ENCODE data around the gene LIN9. TPM values are rescaled to one million over a fixed set of nuclear protein-coding genes. Genes with fewer than 3 reads are reported as not detected.

The LIN9 gene
- total and polyA plus RNA-seq, 10 of the 15 experiments (the other 5 are each of a cell fraction or from before 2014, with no cell fraction given): 5.9 to 13.5 (median 8.3) TPM

GRCh38 chr1:226342656-226343055 is 33.7 kb upstream of the LIN9 start:
- ChIA-PET POLR2A (no interaction called here), RAD21 (ENCODE audit: unreplicated experiment) (no interaction called here), SMC1A (ENCODE audit: uncharacterized antibody, unreplicated experiment) (no interaction called here), CTCF (no interaction called here)
- no peak for TF ChIP-seq RAD21 (IDR thresholded peaks at IDR 0.05; ENCODE audit: insufficient read depth, low read depth, low read length)
- TF ChIP-seq REST (IDR thresholded peaks at IDR 0.05; ENCODE audit: low read depth, low read length): no peak
- no peak for TF ChIP-seq SRF (IDR thresholded peaks at IDR 0.05; ENCODE audit: low read depth in 2 of 2, low read length in 2 of 2)
- no peak for TF ChIP-seq EZH2 (IDR thresholded peaks at IDR 0.05; ENCODE audit: borderline replicate concordance, control insufficient read depth, low read depth, low read length)
- TF ChIP-seq TCF12 (IDR thresholded peaks at IDR 0.05; ENCODE audit: low read depth, low read length): no peak
- no peak for TF ChIP-seq NBN (IDR thresholded peaks at IDR 0.05)
- no peak for TF ChIP-seq EP300 (IDR thresholded peaks at IDR 0.05; ENCODE audit: borderline replicate concordance in 1 of 2, control insufficient read depth in 1 of 2, low read depth in 2 of 2, low read length in 2 of 2)
- no peak for TF ChIP-seq ATF2 (IDR thresholded peaks at IDR 0.05; ENCODE audit: low read length)
- TF ChIP-seq ZNF687 (IDR thresholded peaks at IDR 0.05): no peak
- no peak for TF ChIP-seq IKZF2 (IDR thresholded peaks at IDR 0.05)
- no peak overlapping the region for H3K27ac ChIP-seq (ENCODE audit: control insufficient read depth, insufficient read depth)
- no peak overlapping the region for H2AFZ ChIP-seq (ENCODE audit: control insufficient read depth, low read depth, low read length)
- H3K27me3 ChIP-seq (replicated peaks in 1 of 2; ENCODE audit: control insufficient read depth in 2 of 2, insufficient read depth in 2 of 2, low read length in 1 of 2): no peaks in the 10 kb centered on the region
- ATAC-seq (no peak), DNase-seq (ENCODE audit: low read depth, low spot score) (no peak), FAIRE-seq (no peak)
- H3K79me2 ChIP-seq (ENCODE audit: control insufficient read depth, insufficient read depth, low read length): no peaks in the 10 kb centered on the region
- in situ Hi-C loops (cut with MboI): no loop called here
- H3K9ac ChIP-seq (ENCODE audit: control insufficient read depth, insufficient read depth, low read length): no peak overlapping the region
- 91% methylated on average over 1 of the region's 2 CpGs for WGBS (ENCODE audit: insufficient coverage, insufficient replicate concordance, low lambda C conversion rate, missing lambda C conversion rate)
- no peaks in the 10 kb centered on the region for H4K20me1 ChIP-seq (ENCODE audit: control insufficient read depth, insufficient read depth)
- no TSS peak for BruUV-seq (replicated peaks)
- H3K9me3 ChIP-seq (replicated peaks; ENCODE audit: control insufficient read depth, insufficient read depth, low read length): peaks cover 2% of the 10 kb centered on the region; the same call in 2 of the 3 replicates
- H3K4me3 ChIP-seq: no peak overlapping the region
- peaks cover 5% of the 10 kb centered on the region for H3K4me1 ChIP-seq (ENCODE audit: control insufficient read depth, insufficient read depth, low read length)
- H3K4me2 ChIP-seq (ENCODE audit: control insufficient read depth, insufficient read depth): no peak overlapping the region
- intact Hi-C loops (cut with micrococcal nuclease; ENCODE audit: unreplicated experiment): no loop called here
- H3K36me3 ChIP-seq (ENCODE audit: control insufficient read depth in 2 of 2, insufficient read depth in 2 of 2, low read length in 1 of 2): no peaks in the 10 kb centered on the region

All from GM12878 (cell line).